GM19043 (cell line): ENCODE measurements around the gene PTPN11.
"Not testable (repeated sequence)": the region's sequence is repeated elsewhere in the genome, so short reads cannot be mapped to it uniquely, and the experiment has no call there.

ENCODE experiments used
- ATAC-seq: cut with Tn5 transposase; IDR thresholded peaks from one replicate; pipeline ENCODE4 v1.9.1; 2021; ENCODE audit warnings: low read depth; ENCODE audit not compliant: unreplicated experiment

PTPN11 gene

DNA sequence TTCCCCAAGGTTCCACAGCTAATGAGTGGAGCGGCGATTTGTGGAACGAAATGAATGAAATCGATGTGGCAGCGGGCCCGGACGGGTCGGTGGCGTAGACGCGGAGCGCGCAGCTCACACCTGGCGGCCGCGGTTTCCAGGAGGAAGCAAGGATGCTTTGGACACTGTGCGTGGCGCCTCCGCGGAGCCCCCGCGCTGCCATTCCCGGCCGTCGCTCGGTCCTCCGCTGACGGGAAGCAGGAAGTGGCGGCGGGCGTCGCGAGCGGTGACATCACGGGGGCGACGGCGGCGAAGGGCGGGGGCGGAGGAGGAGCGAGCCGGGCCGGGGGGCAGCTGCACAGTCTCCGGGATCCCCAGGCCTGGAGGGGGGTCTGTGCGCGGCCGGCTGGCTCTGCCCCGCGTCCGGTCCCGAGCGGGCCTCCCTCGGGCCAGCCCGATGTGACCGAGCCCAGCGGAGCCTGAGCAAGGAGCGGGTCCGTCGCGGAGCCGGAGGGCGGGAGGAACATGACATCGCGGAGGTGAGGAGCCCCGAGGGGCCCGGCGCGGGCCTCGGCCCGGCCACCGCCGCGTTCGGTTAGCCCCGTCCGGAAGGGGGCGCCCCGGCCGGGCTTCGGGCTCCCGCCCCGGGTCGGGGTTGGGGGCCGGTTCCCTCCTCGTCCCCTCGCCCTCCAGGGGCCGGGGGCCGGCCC is at the start of gene PTPN11:
Gene PTPN11, plus strand, starts transcription at position 340 of the 689 bp plus-strand sequence. Its CDS starts 165 bp downstream, at position 505.
- ATAC-seq: peak; percentile 65

GRCh38 chr12:112370199-112370598 is 48.5 kb upstream of the PTPN11 start:
- no peak for ATAC-seq

DNA sequence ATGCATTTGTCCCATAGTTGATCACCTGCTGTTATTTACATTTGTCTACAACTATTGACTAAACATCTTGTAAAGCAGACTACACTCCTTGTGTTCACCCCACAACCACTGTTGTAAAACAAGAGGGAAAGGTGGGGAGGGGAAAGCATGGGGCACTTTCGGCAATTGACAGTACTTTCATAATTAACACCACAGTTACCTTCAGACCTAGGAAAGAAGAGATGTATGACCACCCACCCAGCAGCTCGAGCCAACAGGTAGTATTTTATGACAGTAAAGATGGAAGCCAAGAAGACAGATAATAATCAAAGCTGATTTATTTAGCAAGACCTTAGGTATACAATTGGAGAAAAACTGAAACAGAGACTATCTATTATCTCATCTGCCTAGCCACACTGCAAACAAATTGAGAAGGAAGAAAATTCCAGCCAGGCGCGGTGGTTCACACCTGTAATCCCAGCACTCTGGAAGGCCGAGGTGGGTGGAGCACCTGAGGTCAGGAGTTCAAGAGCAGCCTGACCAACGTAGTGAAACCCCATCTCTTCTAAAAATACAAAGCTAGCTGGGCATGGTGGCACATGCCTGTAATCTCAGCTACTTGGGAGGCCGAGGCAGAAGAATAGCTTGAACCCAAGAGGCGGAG is 47.8 kb upstream of the PTPN11 start:
- no peak for ATAC-seq

- ATAC-seq: no peak
These were observed 44.5 kb upstream of the PTPN11 start for GRCh38 chr12:112374166-112374740.

GRCh38 chr12:112375105-112375504 is 43.6 kb upstream of the PTPN11 start:
- ATAC-seq: no peak

GRCh38 chr12:112380663-112381405 is 37.9 kb upstream of the PTPN11 start:
- ATAC-seq: no peak

DNA sequence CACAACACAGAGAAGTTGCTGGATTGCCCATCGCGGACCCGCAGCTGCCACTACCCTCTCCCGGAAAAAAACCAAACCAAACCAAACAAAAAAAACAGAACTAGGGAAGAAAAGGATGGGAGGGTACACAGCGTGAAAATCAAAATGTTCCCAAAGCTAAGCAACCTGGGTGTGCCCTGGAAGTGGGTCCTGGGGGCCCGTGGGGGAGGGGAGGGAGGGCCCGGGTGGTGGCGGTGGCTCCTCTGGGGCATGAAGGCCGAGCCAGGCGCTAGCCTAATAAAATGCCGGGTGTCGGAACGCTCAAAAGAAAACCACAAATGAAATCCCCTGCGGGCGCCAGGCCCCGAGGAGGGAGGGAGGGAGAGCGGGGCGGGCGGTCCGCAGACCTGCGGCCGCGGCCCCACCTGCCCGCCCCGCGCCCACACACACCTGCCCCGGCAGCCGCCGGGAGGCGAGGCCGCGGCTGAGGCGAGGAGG is 37.3 kb upstream of the PTPN11 start:
- ATAC-seq: peak; percentile 35

DNA sequence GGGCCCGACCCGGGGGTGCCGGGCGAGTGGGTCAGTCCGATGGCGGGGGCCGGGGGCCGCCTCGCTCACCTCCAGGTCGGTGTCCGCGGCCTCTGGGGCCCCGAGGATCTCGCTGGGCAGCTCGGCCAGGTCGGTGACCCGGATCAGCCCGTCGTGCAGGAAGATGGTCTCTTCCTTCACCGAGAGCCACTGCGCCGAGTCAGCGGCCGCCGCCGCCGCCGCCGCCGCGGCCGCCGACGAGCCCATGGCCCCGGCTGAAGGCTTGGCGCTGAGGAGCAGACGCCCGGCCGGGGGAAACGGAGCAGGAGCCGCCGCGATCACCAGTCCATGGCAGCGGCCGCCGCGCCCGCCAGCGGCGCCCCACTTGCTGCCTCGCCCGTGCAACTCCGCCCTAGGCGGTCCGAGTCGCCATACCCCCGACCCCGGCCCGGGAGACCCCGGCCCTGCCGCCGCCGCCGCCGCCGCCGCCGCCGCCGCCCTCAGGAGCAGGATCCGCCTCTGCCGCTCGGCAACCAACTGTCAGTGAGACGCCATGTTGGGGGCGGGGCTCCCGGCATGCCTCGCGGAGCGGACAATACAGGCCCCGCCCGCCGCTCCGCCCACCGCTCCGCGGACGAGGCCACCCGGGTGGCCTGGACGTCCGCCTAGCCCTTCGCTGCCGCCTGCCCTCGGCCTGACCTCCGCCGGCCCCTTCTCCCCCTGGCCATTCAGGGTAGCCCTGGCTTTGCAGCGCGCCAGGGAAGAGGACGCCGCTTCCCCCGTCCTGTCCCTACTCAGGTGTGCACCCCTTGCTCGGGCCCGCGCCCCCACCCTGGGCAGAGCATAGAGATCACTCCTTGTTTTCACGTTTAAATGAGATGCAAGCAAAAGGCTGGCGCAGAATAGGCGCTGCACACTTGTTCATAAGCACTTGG is 36.6 kb upstream of the PTPN11 start, which contains the start of gene HECTD4:
Gene HECTD4, minus strand, starts transcription at position 549 of the 914 bp plus-strand sequence. Its CDS starts 303 bp downstream, at position 246.
- ATAC-seq: peak; percentile 92

DNA sequence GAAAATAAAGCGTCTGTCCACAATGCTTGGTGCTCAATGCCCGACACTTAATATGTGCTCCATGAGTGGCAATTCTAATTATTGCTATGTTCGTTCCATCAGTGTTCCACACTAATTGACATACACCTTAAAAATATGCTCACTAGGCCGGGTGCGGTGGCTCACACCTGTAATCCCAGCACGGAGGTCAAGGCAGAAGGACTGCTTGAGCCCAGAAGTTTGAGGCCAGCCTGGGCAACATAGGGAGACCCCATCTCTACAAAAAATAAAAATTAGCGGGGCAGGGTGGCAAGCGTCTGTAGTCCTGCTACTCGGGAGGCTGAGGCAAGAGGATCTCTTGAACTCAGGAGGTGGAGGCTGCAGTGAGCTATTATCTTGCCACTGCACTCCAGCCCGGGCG is 35.9 kb upstream of the PTPN11 start:
- ATAC-seq: no peak

DNA sequence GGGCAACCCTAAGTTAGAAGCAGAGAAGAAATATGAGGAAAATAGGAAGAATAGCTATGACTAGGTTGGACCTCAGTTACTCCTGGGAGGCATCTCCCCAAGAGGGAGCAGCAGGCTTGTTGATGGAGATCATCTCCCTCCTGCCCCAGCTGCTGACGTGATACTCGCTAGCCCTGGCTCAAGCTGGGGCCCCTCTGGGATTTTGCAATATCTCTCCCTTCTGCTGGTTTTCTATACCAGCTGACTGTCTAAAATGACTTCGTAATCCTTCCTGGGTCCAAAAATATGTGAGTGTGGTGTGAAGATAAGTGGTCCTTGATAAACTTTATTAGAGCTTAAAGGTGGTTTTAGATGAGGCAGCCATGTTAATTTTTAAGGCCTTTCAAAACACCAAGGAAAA is 32.0 kb upstream of the PTPN11 start:
- ATAC-seq: no peak

- no peak for ATAC-seq
These were observed 29.5 kb upstream of the PTPN11 start for GRCh38 chr12:112389228-112389627.

GRCh38 chr12:112389922-112390654 is 28.7 kb upstream of the PTPN11 start:
- not testable (repeated sequence) for ATAC-seq

DNA sequence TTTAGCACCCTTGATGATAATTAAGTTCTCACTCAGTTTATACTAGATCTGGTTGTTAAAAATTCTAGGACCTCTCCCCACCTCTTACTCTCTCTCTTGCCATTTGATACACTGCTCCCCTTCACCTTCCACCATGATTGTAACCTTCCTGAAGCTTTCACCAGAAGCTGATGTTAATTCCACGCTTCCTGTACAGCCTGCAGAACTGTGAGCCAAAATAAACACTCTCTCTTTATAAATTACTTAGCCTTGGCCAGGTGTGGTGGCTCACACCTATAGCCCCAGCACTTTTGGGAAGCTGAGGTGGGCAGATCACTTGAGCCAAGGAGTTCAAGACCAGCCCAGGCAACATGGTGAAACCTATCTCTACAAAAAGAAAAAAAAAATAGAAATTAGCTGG is 25.4 kb upstream of the PTPN11 start:
- ATAC-seq: no peak

DNA sequence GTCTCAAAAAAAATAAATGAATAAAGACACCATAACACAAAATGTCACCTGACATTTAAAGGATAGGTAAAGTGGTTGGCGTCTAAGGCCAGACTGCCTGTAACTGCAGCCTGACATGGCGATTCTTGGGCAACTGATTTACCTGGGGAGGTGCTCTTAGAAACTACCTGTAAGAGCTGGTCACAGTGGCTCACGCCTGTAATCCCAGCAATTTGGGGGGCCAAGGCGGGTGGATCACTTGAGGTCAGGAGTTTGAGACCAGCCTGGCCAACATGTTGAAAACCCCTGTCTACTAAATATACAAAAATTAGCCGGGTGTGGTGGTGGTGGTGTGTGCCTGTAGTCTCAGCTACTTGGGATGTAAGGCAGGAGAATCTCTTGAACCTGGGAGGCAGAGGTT is 17.7 kb upstream of the PTPN11 start:
- ATAC-seq: no peak

GRCh38 chr12:112401903-112402498 is 16.7 kb upstream of the PTPN11 start:
- no peak for ATAC-seq

GRCh38 chr12:112406519-112407488 is 11.9 kb upstream of the PTPN11 start:
- no peak for ATAC-seq

- not testable (repeated sequence) for ATAC-seq
These were observed 11.1 kb upstream of the PTPN11 start for GRCh38 chr12:112407683-112408082.

- ATAC-seq: no peak
These were observed 10.1 kb upstream of the PTPN11 start for GRCh38 chr12:112408621-112409020.
